ENCODE data around the gene RRM2. TPM values are rescaled to one million over a fixed set of nuclear protein-coding genes. Genes with fewer than 3 reads are reported as not detected.

RRM2 gene
- total RNA-seq, 4 donors from 2014 or later = 0.99 to 9.5 (median 1.8) TPM

GRCh38 chr2:10167316-10167715 is 44.8 kb downstream of the RRM2 start:
- 92 to 93% methylated on average over 11 of the region's 11 CpGs for WGBS, 2 donors
- TF ChIP-seq, protein P1, sequence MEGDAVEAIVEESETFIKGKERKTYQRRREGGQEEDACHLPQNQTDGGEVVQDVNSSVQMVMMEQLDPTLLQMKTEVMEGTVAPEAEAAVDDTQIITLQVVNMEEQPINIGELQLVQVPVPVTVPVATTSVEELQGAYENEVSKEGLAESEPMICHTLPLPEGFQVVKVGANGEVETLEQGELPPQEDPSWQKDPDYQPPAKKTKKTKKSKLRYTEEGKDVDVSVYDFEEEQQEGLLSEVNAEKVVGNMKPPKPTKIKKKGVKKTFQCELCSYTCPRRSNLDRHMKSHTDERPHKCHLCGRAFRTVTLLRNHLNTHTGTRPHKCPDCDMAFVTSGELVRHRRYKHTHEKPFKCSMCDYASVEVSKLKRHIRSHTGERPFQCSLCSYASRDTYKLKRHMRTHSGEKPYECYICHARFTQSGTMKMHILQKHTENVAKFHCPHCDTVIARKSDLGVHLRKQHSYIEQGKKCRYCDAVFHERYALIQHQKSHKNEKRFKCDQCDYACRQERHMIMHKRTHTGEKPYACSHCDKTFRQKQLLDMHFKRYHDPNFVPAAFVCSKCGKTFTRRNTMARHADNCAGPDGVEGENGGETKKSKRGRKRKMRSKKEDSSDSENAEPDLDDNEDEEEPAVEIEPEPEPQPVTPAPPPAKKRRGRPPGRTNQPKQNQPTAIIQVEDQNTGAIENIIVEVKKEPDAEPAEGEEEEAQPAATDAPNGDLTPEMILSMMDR (IDR thresholded peaks at IDR 0.05) = no peak
- TF ChIP-seq POLR2A (IDR thresholded peaks at IDR 0.05) = no peak
- no peak for DNase-seq (ENCODE audit: low spot score in 2 of 2)
- H3K4me3 ChIP-seq (ENCODE audit: low read depth, poor library complexity, severe bottlenecking) = no peak overlapping the region
- intact Hi-C loops (cut with DNase I; ENCODE audit: low total_unique reads) = no loop called here

- no peak for TF ChIP-seq POLR2A (IDR thresholded peaks at IDR 0.05)
- TF ChIP-seq, protein P1 (IDR thresholded peaks at IDR 0.05) = no peak
- 92 to 94% methylated on average over 5 of the region's 5 CpGs for WGBS, 2 donors
- no peak for DNase-seq (ENCODE audit: low spot score in 2 of 2)
- intact Hi-C loops (cut with DNase I; ENCODE audit: low total_unique reads) = no loop called here
- H3K4me3 ChIP-seq (ENCODE audit: low read depth, poor library complexity, severe bottlenecking) = no peak overlapping the region
Measured at GRCh38 chr2:10168221-10168620, 45.7 kb downstream of the RRM2 start.

- 88 to 90% methylated on average over 7 of the region's 7 CpGs for WGBS, 2 donors
- no peak for TF ChIP-seq POLR2A (IDR thresholded peaks at IDR 0.05)
- TF ChIP-seq, protein P1 (IDR thresholded peaks at IDR 0.05) = no peak
- no peak for DNase-seq (ENCODE audit: low spot score in 2 of 2)
- H3K4me3 ChIP-seq (ENCODE audit: low read depth, poor library complexity, severe bottlenecking) = no peak overlapping the region
- intact Hi-C loops (cut with DNase I; ENCODE audit: low total_unique reads) = no loop called here
Measured at GRCh38 chr2:10169053-10169578, 46.6 kb downstream of the RRM2 start.

GRCh38 chr2:10169581-10169980 is 47.0 kb downstream of the RRM2 start:
- H3K4me3 ChIP-seq (ENCODE audit: low read depth, poor library complexity, severe bottlenecking) = no peak overlapping the region
- intact Hi-C loops (cut with DNase I; ENCODE audit: low total_unique reads) = no loop called here
- no peak for DNase-seq (ENCODE audit: low spot score in 2 of 2)
- TF ChIP-seq, protein P1 (IDR thresholded peaks at IDR 0.05) = no peak
- TF ChIP-seq POLR2A (IDR thresholded peaks at IDR 0.05) = no peak
- WGBS, 2 donors = 50 to 56% methylated on average over 11 of the region's 11 CpGs

- DNase-seq (ENCODE audit: low spot score in 2 of 2) = no peak
- intact Hi-C loops (cut with DNase I; ENCODE audit: low total_unique reads) = no loop called here
- TF ChIP-seq, protein P1 (IDR thresholded peaks at IDR 0.05) = no peak
- no peak for TF ChIP-seq POLR2A (IDR thresholded peaks at IDR 0.05)
- WGBS, 2 donors = 51 to 58% methylated on average over 9 of the region's 9 CpGs
- no peak overlapping the region for H3K4me3 ChIP-seq (ENCODE audit: low read depth, poor library complexity, severe bottlenecking)
Measured at GRCh38 chr2:10170256-10170655, 47.7 kb downstream of the RRM2 start.
